Stimulated activated CD4-positive, alpha-beta T cell treated with anti-CD3 and anti-CD28 coated beads, Interleukin-1b, Interleukin-23, amount 100 ng/mL, for 4 hours (primary cell): Measurements from ENCODE around the gene MYO1F.

ENCODE experiments used
- DNase-seq, 2 donors: peaks; one replicate each; pipeline ENCODE4 v3.0.0-alpha.2; 2020; ENCODE audit warnings: low read depth in 2 of 2

Gene MYO1F

DNA sequence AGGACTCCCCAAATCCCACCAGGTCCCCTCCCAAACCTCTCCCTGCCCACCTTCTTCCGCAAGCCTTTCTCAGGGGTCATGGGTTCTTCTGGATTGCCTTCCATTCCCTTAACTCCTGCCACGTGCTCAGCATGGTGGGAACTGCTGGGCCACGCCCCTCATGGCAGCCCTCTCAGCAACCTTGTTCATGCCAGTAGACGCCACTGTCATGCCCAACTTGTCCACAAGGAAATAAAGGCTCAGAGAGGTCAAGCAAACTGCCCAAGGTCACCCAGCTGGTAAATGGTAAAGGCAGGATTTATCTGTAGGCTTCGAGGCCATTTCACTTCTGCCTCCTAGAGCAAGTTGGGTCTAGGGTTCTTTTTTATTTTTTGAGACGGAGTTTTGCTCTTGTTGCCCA, 85.7 kb downstream of the MYO1F start:
- DNase-seq: no peak

DNA sequence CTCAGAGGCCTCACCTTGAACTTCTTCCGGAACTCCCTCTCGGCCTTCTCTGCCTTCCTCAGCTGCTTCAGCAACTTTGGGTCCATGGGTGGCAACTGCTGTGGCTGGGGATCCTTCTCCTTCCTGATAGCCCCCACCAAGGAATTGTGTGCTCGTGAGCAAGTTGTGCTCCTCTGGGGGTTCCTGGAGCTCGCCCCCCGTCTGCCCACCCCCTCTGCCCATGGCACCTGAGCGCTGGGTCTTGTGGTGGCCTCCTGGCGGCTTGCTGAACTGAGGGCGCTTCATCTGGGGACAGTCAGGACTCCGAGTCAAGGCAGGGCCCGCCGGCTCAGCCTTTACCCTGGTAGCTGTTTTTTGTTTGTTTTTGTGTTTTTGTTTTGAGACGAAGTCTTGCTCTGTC, 86.4 kb downstream of the MYO1F start:
- no peak for DNase-seq

DNA sequence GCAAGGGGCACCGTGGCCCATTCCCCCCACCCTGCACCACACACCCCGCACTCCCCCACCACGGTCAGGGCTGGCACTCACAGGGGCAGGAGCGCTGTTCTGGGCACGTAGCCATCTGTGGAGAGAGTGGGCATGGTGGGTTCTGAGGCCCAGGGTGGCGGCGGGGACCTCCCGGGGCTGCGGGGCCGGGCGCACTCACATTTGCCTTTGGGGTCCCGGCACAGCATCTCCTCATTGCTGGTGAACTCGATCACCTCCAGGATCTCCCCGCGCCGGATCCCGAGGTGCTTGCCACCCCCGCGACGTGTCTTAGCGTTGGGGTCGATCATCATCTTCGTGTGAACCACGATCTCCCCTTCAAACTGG, 86.9 kb downstream of the MYO1F start:
- DNase-seq: no peak

DNA sequence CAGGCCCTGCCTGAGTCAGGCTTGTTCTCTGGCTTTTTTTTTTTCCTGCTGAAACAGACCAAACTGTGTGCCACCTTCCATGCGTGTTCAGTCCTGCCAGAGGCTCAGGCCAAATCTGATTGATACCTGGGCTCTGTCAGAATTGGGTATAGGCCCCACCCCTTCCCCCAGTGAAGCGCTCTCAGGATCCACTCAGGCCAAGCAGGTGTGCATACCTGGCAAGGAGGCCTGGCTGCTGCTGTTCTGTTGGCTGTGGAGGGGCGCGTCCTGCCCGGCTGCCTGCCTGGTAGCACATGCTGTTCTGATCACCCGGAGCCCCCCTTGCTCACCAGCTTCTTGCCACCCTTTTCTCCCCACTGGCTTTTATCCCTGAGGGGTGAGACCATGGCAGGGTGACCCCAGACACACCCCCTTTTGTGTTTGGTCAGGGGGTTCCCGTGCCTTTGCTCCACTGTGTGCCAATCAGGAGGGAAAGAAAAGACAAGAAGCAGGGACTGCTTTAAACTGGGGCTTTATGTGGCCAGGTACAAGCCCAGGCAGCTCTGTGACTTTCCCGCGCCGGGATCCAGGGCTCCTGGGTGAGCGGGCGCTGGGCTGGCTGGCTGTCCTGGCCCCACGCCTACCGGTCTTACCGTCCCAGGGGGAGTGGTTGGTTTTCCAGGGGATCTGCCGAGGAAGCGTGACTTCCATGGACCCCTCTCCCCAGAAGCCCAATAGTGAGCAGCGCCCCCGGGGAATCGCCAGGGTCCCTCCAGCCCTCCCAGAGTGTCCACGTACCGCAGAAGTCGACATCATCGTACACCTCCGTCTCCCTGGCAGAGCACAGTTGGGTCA, 87.5 kb downstream of the MYO1F start:
- no peak for DNase-seq

DNA sequence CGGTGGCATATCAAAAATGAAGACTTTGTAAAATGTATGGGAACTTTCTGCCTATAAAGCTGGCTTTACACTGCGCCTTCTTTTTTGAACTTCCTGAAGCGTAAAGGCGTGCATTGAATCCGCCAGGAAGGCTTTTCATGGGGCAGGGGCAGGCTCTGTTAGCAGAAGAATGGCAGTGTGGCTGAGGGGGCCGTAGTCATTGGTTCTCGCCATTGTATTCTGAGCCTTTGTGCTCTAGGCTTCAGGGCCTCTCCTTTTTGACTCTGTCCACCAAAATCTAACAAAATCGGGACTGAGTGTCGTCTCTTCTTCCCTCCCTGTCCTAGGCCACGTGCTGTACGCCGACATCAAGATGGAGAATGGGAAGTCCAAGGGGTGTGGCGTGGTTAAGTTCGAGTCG, 88.9 kb downstream of the MYO1F start:
- DNase-seq: no peak

DNA sequence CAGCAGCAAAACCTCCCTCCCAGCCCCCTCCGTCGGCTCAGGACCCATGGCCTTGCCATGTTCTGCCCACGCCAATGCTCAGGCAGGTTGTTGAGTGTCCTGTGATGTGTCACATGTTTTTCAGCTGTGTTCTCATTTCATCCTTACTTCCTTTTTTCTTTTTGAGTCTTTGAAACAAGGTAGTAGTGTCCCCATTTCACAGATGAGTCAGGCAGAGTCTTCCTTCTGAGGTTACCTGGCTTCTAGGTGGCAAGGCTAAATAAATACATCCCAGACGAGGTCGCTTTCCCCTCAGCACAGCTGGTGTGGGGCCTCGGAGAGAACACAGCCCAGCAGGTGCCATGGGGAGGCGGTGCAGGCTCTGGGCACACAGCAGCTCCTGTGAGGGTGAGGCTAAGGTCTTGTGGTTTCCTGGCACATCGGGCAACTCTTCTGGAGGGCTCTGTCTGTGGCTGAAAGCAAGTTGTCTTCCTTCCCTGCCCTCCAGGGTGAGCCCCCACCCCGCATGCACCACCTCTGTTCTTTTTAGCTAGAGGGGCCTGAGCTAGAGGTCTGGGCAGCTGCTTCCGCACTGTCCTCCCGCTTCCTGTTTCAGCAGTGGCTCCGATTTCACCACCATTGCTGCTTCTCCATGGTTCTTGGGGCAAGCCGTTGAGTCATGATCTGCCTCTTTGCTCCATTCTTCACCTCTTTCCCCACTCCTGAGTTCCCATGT, 89.9 kb downstream of the MYO1F start:
- peak in 1 of 2 donors; percentile 22 for DNase-seq

DNA sequence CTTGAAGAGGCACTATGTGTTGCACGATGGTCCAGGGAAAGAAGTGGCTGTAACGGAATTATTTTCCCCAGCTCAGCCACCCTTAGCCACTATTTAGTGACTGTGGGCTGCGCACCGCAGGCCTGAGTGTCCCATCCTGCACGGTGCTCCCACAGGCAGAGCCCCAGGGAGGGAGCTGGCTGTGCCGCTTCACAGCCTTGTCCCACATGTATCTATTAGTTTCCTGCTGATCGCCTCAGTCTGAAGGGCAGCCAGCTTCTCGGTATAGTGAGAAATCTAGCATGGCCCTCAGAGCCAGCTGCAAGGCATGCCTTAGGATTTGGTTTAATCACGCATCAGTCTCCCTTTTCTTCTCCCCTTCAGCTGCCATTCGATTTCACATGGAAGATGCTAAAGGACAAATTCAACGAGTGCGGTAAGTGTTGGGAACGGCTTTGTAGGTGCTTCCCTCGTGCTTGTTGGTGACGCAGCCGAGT, 90.5 kb downstream of the MYO1F start:
- no peak for DNase-seq

DNA sequence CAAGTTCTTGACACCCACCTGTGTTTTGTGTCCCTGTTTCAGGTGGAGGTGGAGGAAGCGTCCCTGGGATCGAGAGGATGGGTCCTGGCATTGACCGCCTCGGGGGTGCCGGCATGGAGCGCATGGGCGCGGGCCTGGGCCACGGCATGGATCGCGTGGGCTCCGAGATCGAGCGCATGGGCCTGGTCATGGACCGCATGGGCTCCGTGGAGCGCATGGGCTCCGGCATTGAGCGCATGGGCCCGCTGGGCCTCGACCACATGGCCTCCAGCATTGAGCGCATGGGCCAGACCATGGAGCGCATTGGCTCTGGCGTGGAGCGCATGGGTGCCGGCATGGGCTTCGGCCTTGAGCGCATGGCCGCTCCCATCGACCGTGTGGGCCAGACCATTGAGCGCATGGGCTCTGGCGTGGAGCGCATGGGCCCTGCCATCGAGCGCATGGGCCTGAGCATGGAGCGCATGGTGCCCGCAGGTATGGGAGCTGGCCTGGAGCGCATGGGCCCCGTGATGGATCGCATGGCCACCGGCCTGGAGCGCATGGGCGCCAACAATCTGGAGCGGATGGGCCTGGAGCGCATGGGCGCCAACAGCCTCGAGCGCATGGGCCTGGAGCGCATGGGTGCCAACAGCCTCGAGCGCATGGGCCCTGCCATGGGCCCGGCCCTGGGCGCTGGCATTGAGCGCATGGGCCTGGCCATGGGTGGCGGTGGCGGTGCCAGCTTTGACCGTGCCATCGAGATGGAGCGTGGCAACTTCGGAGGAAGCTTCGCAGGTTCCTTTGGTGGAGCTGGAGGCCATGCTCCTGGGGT, 91.5 kb downstream of the MYO1F start:
- no peak for DNase-seq

DNA sequence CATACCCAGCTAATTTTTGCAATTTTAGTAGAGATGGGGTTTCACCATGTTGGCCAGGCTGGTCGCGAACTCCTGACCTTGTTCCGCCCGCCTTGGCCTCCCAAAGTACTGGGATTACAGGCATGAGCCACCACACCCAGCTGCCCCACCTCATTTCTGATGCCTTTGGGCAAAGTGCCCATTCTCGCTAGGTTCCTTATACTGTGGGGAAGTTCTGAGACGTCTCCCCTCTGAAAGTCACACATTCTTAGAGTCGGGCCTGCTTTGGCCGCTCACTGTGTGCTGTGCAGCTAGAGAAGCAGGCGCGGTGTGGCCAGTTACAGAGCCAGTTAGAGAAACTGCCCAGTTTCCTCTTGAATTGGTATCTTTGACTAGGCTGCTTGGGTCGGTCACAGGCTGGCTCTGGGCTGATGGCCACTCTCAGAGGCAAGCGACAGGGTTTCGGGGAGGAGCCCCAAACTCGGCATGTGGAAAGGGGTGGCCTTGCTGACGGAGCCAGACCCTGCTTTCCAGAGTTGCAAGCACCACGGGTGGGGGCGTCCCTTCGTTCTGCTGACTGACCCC, 92.8 kb downstream of the MYO1F start:
- DNase-seq: no peak

DNA sequence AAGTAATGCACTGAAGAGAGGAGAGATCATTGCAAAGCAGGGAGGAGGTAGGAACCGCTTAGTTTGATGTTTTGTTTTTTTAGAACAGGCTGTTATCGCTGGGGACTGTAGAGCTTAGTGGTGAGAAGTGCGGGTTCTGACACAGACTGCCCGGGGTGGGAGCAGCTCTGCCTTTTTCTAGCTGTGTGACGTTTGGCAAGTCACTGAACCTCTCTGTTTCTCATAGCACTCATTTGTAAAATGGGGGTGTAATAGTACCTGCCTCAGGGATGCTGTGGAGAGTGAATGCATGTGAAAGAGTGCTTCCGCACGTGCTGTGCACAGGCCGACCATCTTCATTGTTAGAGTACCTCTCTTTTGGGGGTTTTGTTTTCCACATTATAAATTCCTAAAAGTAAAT, 94.1 kb downstream of the MYO1F start:
- no peak for DNase-seq

DNA sequence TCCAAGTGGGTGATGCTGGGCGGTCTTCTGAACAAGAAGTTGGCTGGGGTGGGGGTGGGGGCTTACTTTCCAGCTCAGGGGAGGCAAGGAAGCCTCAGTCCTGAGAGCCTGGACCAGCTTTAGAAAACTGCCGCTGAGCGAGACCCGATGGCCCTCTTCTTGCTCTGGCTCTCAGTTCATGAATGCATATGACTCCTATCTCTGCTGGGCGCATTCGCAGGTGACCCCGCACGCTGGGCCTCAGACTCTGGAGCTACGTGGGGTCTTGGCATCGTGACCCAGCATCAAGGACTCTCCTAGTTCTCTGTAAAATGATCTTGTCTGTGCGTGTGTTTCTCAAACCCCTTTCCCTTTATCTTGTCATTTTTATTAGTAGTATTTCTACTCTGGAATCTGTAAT, 94.5 kb downstream of the MYO1F start:
- DNase-seq: no peak

DNA sequence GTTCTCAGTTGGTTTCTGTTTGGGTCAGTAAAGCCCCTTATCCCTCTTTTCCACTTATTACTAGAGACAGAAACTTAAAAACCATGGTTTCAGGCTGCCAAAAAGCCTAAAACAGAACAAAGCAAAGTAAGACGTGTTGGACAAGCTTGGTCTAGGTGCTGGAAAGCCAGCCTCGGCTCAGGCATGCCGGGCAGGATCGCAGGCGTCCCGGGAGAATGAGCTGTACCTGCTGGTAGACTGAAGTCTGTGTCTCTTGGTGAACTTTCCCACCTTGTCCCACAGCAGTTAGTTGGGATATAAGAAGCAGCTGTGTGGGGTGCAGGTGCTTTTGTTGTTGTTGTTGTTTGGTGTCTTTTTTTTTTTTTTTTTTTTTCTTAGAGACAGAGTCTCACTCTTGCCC, 95.6 kb downstream of the MYO1F start:
- DNase-seq: no peak

DNA sequence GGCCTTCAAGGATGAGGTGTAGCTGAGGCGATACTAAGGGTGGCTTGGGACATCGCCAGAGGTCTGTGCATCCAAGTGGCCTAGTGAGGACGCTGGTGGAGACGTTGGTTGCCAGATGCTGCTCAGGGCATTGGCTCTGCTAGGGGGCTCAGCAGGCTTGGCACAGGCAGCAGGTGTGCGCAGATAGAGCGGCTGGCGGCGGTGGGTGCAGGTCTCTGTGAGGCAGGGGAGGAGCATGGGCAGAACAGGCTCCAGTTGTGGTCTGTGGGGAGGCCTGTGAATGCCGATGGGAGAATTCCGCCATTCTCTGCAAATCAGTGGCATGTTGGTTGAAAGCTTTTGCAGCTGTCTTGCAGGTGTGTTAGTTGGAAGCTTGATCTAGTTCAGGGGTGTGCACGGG, 96.0 kb downstream of the MYO1F start:
- no peak for DNase-seq

DNA sequence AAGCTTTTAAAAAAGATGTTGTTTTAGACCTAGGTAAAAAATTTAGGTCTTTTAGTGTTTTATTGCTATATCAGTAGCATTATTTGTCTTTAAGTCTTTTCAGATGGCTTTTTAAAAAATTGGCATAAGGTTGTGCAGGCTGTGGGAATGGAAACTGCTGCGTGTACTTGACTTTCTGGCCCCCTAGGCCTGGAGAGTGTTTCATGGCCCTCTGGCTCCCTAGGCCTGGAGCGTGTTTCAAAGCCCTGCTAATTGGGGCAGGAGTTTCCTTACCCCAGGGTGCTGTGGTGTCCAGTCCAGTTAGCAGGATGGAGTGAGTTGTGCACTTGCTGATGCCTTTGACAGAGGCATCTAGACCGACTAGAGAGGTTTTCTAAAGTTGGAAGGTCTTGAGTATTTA, 98.6 kb downstream of the MYO1F start:
- DNase-seq: no peak

DNA sequence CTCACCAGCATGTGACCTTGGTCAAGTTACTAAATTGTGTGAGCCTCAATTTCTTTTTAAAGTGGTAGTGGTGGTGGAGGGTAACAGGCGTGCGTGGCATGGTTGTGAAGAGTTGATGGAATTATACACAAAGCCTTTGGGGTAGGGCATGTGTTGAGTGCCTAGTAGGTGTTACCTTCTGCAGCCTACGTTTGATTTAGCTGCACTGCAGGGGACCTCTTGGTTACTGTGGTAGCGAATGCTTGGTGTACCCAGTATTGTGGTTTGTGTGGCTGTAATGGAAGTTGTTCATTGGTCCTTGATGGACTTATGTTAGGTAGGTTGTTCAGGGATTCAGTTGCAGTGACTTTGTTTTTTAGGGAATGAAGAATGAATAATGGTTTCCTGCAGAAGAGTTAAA, 99.4 kb downstream of the MYO1F start:
- DNase-seq: no peak

DNA sequence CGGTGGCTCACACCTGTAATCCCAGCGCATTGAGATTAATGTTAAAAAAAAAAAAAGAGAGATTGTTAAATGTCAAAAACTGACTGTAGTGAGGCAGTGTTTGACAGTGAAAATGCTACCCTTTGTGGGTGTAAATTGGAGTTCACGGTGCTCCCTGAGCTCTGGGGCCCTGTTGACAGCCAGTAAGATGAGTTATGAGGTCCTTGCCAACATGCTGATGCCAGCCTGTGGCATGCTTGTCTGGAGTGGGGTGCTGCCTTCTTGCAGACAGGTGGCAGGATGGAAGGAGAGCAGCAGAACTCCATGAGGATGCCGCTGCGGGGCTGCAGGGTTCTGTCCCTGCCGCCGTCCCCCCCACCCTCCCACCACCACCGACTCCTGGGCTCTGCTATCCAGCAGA, 100.7 kb downstream of the MYO1F start:
- DNase-seq: no peak

DNA sequence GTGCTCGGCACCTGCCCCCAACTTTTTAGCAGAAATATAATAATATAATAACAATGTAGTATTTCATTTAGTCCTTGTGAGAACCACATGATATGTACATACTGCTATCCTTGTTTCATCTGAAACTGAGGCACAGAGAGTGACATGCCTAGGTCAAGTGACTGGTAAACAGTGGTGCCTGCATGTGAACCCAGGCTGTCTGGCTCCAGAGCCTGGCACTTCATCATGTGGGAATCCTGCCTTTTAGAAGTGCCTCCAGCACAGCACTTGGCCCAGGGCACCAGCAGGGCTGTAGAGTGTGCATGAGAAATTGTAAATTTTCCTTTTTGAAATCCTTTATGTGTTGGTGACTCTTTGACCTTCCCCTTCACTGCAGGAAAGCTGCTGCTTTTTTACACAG, 102.2 kb downstream of the MYO1F start:
- no peak for DNase-seq

DNA sequence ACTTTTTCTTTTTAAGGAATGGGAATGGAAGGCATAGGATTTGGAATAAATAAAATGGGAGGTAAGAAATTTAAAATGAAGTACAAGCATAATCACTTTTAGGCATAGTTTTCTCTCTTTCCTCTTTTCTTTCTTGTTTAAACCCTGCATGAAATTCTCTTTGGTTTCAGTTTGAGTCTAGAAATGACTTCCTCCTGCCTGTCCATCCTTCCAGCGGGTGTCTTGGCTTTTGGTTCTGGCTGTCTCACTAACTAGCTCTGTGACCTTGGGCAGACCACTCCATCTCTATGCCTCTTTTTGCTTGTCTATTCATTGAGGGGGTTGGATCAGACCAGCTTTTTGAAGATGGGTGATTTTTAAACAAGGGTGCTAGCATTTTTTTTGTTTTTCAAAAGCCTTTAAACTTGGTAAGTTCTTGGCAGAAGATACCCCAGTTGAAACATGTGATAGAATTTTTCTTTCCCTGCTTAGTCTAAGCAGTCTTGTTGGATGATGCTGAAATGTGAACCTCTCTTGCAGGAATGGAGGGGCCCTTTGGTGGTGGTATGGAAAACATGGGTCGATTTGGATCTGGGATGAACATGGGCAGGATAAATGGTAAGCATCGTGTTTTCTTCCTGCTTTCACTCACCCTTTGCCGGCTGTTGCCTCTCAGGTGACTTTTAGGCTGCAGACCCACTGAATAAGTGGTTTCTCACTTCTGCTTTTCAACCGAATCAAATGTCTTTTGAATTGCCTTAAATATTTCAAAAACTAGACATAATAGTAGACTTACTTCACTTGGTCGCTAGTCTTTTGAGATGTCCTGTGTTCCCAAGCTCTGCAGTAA, 103.4 kb downstream of the MYO1F start:
- DNase-seq: no peak
